Suppressor macrophage (primary cell): Measurements from ENCODE around the gene COIL.
"Not testable (repeated sequence)": the region's sequence is repeated elsewhere in the genome, so short reads cannot be mapped to it uniquely, and the experiment has no call there.

ENCODE experiments used
- DNase-seq, 4 experiments: peaks; one replicate each; pipeline ENCODE4 v3.0.0-alpha.2; 2020 to 2022
- total RNA-seq, 17 experiments: gene quantifications; one replicate each; lab custom pipeline; 2026; ENCODE audit warnings: mixed read lengths in 6 of 17, inconsistent platforms in 3 of 17; lab: John Stamatoyannopoulos, UW

COIL gene
- 8.1 to 22.9 (median 14.7) reads per million in 17 experiments for total RNA-seq

- peak; percentile 95 to 97 (median 96) for DNase-seq
Measured at GRCh38 chr17:56960596-56961538, at the start of gene COIL. Gene COIL (minus strand): TSS chr17:56961050. CDS start chr17:56961019, 31 bp downstream.

- no peak for DNase-seq
Measured at GRCh38 chr17:57010487-57010886, 49.6 kb upstream of the COIL start.

GRCh38 chr17:57009737-57010445, 49.0 kb upstream of the COIL start:
- peak; percentile 55 to 74 (median 69) for DNase-seq

DNA sequence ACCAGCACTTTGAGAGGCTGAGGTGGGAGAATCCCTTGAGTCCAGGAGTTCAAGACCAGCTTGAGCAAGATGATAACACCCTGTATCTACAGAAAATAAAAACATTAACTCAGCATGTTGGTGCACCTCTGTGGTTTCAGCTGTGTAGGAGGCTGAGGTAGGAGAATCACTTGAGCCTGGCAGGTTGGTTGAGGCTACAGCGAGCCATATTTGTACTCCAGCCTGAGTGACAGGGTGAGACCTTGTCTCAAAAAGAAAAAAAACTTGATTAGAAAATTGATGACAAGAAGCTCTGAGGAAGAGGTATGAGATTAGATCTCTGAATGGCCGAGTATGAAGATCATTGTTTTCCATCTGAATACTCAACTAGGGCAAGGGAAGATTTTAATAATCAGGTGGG, 48.1 kb upstream of the COIL start:
- DNase-seq, result no peak

- no peak for DNase-seq
Measured at GRCh38 chr17:57006040-57006439, 45.2 kb upstream of the COIL start.

GRCh38 chr17:57004944-57005579, 44.2 kb upstream of the COIL start:
- peak; percentile 25 to 64 (median 61) for DNase-seq

DNA sequence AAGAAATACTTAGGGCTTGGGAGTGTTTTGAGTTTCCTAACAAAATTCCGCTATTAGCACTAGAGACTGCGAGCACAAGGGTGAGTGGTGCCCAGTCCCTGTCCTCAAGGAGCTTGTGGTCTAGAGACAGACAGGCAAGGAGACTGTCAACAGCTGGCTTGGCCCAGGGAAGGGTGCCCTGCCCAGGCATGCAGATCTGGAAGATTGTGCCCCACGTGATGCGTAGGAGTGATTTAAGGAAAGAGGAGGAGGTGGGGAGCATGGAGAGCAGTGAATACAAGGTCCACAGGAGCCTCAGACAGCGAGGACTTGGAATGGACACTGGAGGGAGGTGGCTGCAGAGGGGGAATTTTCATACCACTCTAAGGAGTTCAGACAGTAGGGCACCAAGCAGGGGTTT, 42.1 kb upstream of the COIL start:
- DNase-seq, result no peak

GRCh38 chr17:57001541-57001940, 40.7 kb upstream of the COIL start:
- DNase-seq, result no peak

DNA sequence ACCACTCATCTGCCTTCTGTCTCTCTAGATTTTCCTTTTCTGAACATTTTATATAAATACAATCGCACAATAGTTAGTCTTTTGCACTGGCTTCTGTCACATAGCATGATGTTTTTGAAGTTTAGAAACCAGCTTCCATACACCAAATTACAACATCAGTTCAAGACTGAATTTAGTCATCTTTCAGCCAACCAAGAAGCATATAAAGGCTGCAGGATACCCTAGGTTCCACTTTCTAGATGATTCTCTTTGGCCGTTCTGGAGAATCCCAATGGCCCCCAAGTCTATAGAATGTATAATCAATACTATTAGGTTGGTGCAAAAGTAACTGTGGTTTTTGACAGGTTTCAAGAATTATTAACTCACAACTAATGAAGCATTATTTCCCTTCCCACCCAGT, 36.5 kb upstream of the COIL start:
- DNase-seq, result no peak

DNA sequence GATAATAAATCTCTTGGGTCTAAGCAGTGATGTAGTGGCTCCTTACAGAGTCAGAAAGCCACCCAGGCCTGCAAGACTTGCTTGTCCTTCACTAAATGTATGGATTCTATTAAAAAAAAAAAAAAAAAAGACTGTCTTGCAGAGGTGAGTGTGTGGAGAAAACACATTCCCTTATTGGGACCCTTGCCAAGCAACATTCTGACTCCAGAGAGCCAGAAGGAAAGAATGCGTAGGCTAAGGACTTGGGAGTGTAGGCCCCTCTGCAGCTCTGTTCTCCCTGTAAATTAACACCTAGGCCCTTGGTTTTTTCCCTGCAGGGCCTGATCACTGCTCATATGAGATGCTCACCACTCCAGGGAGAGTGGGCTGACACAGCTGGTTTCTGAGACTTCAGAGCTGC, 34.9 kb upstream of the COIL start:
- DNase-seq, result no peak

GRCh38 chr17:56994009-56994792, 33.4 kb upstream of the COIL start:
- no peak for DNase-seq

GRCh38 chr17:56992364-56992763, 31.5 kb upstream of the COIL start:
- no peak for DNase-seq

DNA sequence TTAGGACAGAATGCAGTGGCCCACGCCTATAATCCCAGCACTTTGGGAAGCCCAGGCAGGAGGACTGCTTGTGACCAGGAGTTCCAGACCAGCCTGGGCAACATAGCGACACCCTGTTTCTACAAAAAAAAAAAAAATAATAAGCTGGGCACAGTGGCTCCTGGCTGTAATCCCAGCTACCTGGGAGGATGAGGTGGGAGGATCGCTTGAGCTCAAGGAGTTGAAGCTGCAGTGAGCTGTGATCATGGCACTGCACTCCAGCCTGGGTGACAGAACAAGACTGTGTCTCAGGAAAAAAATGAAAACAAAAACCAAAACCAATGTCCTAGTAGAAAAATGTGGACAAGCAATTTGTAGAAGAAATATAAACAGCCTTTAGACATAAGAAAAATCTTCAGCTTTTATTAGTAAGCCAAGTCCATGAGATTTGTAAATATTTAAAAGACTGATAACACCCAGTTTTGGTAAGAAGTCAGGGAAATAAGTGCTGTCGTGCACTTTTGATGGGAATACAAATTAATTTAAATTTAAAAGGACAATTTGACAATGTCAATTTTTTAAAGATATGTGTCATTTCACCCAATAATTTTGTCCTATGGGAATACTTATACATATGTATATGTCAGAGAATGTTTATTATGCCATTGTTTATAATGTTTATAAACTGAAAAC, 28.2 kb upstream of the COIL start:
- no peak for DNase-seq

- DNase-seq, result no peak
Measured at GRCh38 chr17:56987283-56987834, 26.5 kb upstream of the COIL start.

GRCh38 chr17:56985371-56986162, 24.7 kb upstream of the COIL start:
- DNase-seq, result peak; percentile 44 to 76 (median 71)

GRCh38 chr17:56983366-56983765, 22.5 kb upstream of the COIL start:
- DNase-seq, result peak; percentile 5 to 62 (median 54)

- no peak for DNase-seq
Measured at GRCh38 chr17:56982312-56982711, 21.5 kb upstream of the COIL start.

DNA sequence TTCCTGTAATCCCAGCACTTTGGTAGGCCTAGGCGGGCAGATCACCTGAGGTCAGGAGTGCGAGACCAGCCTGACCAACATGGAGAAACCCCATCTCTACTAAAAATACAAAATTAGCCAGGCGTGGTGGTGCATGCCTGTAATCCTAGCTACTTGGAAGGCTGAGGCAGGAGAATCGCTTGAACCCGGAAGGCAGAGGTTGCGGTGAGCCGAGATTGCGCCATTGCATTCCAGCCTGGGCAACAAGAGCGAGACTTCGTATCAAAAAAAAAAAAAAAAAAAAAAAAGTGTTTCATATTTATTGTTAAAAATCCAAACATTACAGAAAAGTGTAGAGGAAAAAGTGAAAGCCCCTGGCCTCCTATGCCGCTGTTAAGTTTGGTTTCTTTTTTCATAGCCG, 19.7 kb upstream of the COIL start:
- not testable (repeated sequence) for DNase-seq

DNA sequence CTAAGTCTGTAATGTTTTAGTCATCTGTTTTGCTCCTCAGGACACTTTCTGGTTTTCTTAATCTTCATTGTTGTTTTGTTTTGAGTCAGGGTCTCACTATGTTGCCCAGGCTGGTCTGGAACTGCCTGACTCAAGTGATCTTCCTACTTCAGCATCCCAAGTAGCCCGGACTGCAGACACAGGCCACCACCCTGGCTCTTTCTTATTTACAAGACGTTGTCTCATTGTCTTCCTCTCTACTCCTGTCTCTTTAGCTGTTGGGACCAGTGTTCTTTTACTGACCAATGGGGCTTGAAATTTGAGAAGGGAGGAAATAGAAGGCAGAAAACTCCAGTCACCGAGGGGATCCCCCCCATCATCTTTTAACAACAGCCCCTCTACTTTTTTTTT, 18.2 kb upstream of the COIL start:
- no peak for DNase-seq

GRCh38 chr17:56978441-56979090, 17.7 kb upstream of the COIL start:
- DNase-seq, result peak; percentile 27 to 56 (median 46)
